GM21390 (cell line): ENCODE data around the gene SKI.

Experiments
- ATAC-seq: cut with Tn5 transposase; IDR thresholded peaks from one replicate; pipeline ENCODE4 v1.9.1; 2021; ENCODE audit not compliant: unreplicated experiment

The SKI gene

GRCh38 chr1:2348346-2349325 is 120.5 kb downstream of the SKI start:
- ATAC-seq: no peak

GRCh38 chr1:2349806-2350205 is 121.7 kb downstream of the SKI start:
- no peak for ATAC-seq

GRCh38 chr1:2350501-2350900 is 122.4 kb downstream of the SKI start:
- ATAC-seq: no peak

GRCh38 chr1:2350911-2351655 is 123.0 kb downstream of the SKI start:
- no peak for ATAC-seq

- ATAC-seq: no peak
Measured at GRCh38 chr1:2351723-2352122, 123.6 kb downstream of the SKI start.

- ATAC-seq: no peak
Measured at GRCh38 chr1:2352341-2352896, 124.3 kb downstream of the SKI start.

GRCh38 chr1:2352897-2353550 is 124.9 kb downstream of the SKI start:
- no peak for ATAC-seq

GRCh38 chr1:2353551-2354438 is 125.7 kb downstream of the SKI start:
- ATAC-seq: no peak

GRCh38 chr1:2354511-2355372 is 126.6 kb downstream of the SKI start:
- ATAC-seq: no peak

- ATAC-seq: no peak
Measured at GRCh38 chr1:2355373-2356261, 127.5 kb downstream of the SKI start.

- ATAC-seq: no peak
Measured at GRCh38 chr1:2356401-2356800, 128.3 kb downstream of the SKI start.

- ATAC-seq: no peak
Measured at GRCh38 chr1:2356911-2357845, 129.1 kb downstream of the SKI start.

- no peak for ATAC-seq
Measured at GRCh38 chr1:2358072-2358471, 130.0 kb downstream of the SKI start.

GRCh38 chr1:2358651-2359640 is 130.8 kb downstream of the SKI start:
- ATAC-seq: no peak
